Measurements from ENCODE around the gene PAX9. TPM values are rescaled to one million over a fixed set of nuclear protein-coding genes. Genes with fewer than 3 reads are reported as not detected.

PAX9 gene
- total and polyA plus RNA-seq, 2 donors (not counting 1 experiment from before 2014, with no cell fraction given): 0.03 TPM; not detected in 1

- Histone ChIP-seq H3K4me3 (replicated peaks in 1 of 4; ENCODE audit: control extremely low read depth in 1 of 4, insufficient read depth in 1 of 4, low read depth in 3 of 4, low read length in 4 of 4) (no peak overlapping the region), H3K79me2 (ENCODE audit: control insufficient read depth, insufficient read depth, low read length) (no peaks in the 10 kb centered on the region), H3K4me2 (ENCODE audit: extremely low read depth, insufficient read depth, low read length) (no peak overlapping the region), H3K36me3 (ENCODE audit: control insufficient read depth, insufficient read depth, low read length) (no peaks in the 10 kb centered on the region), H3K4me1 (ENCODE audit: control insufficient read depth, extremely low read depth, insufficient read depth, low read length) (no peaks in the 10 kb centered on the region), H3K27me3 (ENCODE audit: control insufficient read depth, insufficient read depth, low read length) (peaks cover 63% of the 10 kb centered on the region), H3K9me3 (ENCODE audit: control insufficient read depth, insufficient read depth, low read depth, low read length) (no peaks in the 10 kb centered on the region), H2AFZ (ENCODE audit: low read length) (no peak overlapping the region), H3K9ac (ENCODE audit: insufficient read depth, low read length) (no peak overlapping the region), H4K20me1 (ENCODE audit: control insufficient read depth, extremely low read depth, insufficient read depth, low read length) (no peaks in the 10 kb centered on the region), H3K27ac (ENCODE audit: insufficient read depth, low read length) (no peak overlapping the region)
- no peak for DNase-seq (ENCODE audit: low read depth in 2 of 2)
- TF ChIP-seq CTCF (conservative IDR thresholded peaks at IDR 0.05 in 1 of 2, IDR thresholded peaks at IDR 0.05 in 1 of 2; ENCODE audit: low read depth in 1 of 2, low read length in 2 of 2) (no peak), EZH2 (IDR thresholded peaks at IDR 0.05; ENCODE audit: low read length, missing control alignments) (no peak)
These were observed 2.9 kb downstream of the PAX9 start for GRCh38 chr14:36664322-36665193.

GRCh38 chr14:36665887-36666415 is 4.3 kb downstream of the PAX9 start:
- Histone ChIP-seq H3K9ac (ENCODE audit: insufficient read depth, low read length) (no peak overlapping the region), H2AFZ (ENCODE audit: low read length) (no peak overlapping the region), H3K4me1 (ENCODE audit: control insufficient read depth, extremely low read depth, insufficient read depth, low read length) (no peaks in the 10 kb centered on the region), H3K9me3 (ENCODE audit: control insufficient read depth, insufficient read depth, low read depth, low read length) (no peaks in the 10 kb centered on the region), H3K27me3 (ENCODE audit: control insufficient read depth, insufficient read depth, low read length) (peaks cover 49% of the 10 kb centered on the region), H3K79me2 (ENCODE audit: control insufficient read depth, insufficient read depth, low read length) (no peaks in the 10 kb centered on the region), H3K4me3 (replicated peaks in 1 of 4; ENCODE audit: control extremely low read depth in 1 of 4, insufficient read depth in 1 of 4, low read depth in 3 of 4, low read length in 4 of 4) (no peak overlapping the region), H4K20me1 (ENCODE audit: control insufficient read depth, extremely low read depth, insufficient read depth, low read length) (no peaks in the 10 kb centered on the region), H3K36me3 (ENCODE audit: control insufficient read depth, insufficient read depth, low read length) (no peaks in the 10 kb centered on the region), H3K4me2 (ENCODE audit: extremely low read depth, insufficient read depth, low read length) (no peak overlapping the region), H3K27ac (ENCODE audit: insufficient read depth, low read length) (no peak overlapping the region)
- TF ChIP-seq CTCF (conservative IDR thresholded peaks at IDR 0.05 in 1 of 2, IDR thresholded peaks at IDR 0.05 in 1 of 2; ENCODE audit: low read depth in 1 of 2, low read length in 2 of 2) (no peak), EZH2 (IDR thresholded peaks at IDR 0.05; ENCODE audit: low read length, missing control alignments) (peak; percentile 72)
- no peak for DNase-seq (ENCODE audit: low read depth in 2 of 2)

- no peak overlapping the region for H3K27ac ChIP-seq (ENCODE audit: insufficient read depth, low read length)
- H3K36me3 ChIP-seq (ENCODE audit: control insufficient read depth, insufficient read depth, low read length): no peaks in the 10 kb centered on the region
- H2AFZ ChIP-seq (ENCODE audit: low read length): no peak overlapping the region
- TF ChIP-seq CTCF (conservative IDR thresholded peaks at IDR 0.05 in 1 of 2, IDR thresholded peaks at IDR 0.05 in 1 of 2; ENCODE audit: low read depth in 1 of 2, low read length in 2 of 2): no peak
- peak; percentile 81 for TF ChIP-seq EZH2 (IDR thresholded peaks at IDR 0.05; ENCODE audit: low read length, missing control alignments)
- no peaks in the 10 kb centered on the region for H3K79me2 ChIP-seq (ENCODE audit: control insufficient read depth, insufficient read depth, low read length)
- peaks cover 43% of the 10 kb centered on the region for H3K27me3 ChIP-seq (ENCODE audit: control insufficient read depth, insufficient read depth, low read length)
- no peak overlapping the region for H3K4me2 ChIP-seq (ENCODE audit: extremely low read depth, insufficient read depth, low read length)
- DNase-seq (ENCODE audit: low read depth in 2 of 2): no peak
- no peaks in the 10 kb centered on the region for H4K20me1 ChIP-seq (ENCODE audit: control insufficient read depth, extremely low read depth, insufficient read depth, low read length)
- no peak overlapping the region for H3K9ac ChIP-seq (ENCODE audit: insufficient read depth, low read length)
- H3K9me3 ChIP-seq (ENCODE audit: control insufficient read depth, insufficient read depth, low read depth, low read length): no peaks in the 10 kb centered on the region
- H3K4me1 ChIP-seq (ENCODE audit: control insufficient read depth, extremely low read depth, insufficient read depth, low read length): no peaks in the 10 kb centered on the region
- H3K4me3 ChIP-seq (replicated peaks in 1 of 4; ENCODE audit: control extremely low read depth in 1 of 4, insufficient read depth in 1 of 4, low read depth in 3 of 4, low read length in 4 of 4): no peak overlapping the region
These were observed 5.0 kb downstream of the PAX9 start for GRCh38 chr14:36666416-36667206.
